ENCODE measurements around the gene NAGK.
"Not testable (repeated sequence)": the region's sequence is repeated elsewhere in the genome, so short reads cannot be mapped to it uniquely, and the experiment has no call there.

NAGK gene

DNA sequence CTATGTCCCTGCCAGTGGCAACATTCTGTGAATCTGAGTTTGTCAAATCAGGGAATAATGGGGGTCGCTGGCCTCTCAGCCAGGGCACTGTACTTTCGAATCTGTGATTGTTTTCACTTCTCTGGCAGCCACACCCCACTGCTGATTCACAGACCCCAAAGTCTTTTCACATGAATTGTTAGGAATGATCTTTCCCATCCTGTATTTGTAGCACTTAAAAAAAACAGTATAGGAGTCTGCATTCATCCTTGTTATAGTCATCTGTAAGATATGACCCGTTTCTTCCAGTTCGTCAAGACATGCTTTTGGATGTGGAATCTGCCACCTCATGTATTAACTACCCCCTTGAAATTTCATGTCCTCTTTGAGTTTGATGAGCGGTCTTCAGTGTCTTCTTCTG lies 928 bp downstream of the NAGK start:
- no peak for DNase-seq (ENCODE audit: low read depth)

DNA sequence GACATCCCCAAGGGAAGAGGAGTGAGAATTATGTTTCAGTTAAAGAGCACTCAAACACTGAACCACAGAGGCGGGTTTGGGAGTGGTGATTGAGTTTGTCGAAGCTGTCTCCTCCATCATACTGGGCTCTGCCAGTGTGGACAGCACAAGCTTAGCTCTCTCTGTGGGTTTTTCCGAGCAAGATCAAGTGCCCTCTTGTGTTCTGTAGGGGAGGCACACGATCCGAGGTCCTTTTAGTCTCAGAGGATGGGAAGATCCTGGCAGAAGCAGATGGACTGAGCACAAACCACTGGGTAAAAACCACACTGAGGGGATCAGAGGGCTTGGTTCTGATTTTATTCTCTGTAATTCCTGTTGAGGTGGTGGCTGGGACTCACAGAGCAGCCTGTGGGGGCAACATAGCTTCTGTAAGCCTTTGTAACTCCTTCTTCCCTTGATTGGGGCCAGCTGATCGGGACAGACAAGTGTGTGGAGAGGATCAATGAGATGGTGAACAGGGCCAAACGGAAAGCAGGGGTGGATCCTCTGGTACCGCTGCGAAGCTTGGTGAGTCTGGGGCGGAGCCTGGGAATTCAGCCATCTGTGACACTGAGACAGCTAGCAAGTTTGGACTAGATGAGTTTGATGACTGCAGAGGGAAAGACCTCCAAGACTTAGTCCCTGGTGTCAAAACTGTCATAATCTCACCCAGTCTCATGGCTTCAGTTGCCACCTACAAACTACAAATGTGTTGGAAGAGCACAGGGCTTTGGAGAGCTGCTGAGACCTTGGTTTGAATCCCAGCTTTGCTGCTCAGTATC lies 2.0 kb downstream of the NAGK start:
- DNase-seq (ENCODE audit: low read depth): no peak

DNA sequence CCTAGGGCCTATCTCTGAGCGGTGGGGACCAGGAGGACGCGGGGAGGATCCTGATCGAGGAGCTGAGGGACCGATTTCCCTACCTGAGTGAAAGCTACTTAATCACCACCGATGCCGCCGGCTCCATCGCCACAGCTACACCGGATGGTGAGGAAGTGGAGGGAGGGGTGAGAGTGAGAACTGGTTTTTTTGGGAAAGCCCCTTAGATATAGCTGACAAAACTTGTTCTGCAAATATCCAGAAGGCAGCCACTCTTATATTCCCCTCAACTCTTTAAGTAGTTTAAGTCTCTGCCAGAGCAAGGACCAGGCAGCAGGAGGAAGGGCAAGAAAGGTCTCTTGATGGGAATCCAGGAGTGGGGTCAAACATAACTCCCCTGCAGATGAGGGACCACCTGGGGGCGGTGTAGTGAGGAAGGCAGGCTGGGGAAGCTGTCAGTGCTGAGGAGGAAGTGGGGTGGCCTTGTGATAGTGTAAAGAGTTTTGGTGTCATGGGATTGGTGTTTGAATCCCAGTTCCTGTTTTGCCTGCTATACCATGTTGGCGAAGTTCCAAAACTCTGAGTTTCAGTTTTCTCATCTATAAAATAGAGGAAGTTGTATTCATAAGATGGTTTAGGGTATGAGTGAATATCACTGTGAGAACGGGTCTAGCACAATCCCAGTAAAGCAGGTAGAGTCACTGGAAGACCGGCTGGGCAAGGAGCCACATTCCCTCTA lies 3.4 kb downstream of the NAGK start:
- DNase-seq (ENCODE audit: low read depth): peak; percentile 43

DNA sequence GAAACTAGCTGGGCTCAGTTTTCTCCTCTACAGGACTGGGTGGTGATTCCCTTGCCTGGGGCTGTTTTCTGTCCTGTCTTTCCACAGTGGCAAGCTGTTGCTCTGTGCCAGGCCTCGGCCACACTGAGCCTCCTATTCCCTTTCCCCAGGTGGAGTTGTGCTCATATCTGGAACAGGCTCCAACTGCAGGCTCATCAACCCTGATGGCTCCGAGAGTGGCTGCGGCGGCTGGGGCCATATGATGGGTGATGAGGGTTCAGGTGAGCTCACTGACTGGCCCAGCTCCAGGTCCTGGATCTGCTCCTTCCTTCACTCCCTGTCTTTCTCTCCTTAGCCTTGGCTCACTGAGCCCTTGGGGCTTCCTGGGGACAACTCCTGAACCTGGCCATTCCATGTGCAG lies 4.0 kb downstream of the NAGK start:
- DNase-seq (ENCODE audit: low read depth): no peak

DNA sequence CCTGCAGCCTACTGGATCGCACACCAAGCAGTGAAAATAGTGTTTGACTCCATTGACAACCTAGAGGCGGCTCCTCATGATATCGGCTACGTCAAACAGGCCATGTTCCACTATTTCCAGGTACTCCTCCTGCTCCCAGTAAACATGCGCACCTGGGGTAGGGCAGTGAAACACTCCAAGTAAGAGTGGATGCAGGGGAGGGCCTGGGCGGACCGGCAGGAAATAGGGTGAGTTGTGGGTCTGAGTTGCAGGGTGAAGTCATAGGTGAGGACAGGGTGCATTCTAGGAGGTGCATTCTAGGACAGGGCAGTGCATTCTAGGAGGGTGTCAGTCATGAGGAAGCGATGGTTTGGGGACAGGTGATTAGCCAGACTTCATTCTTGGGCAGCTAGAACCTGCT lies 5.0 kb downstream of the NAGK start:
- no peak for DNase-seq (ENCODE audit: low read depth)

DNA sequence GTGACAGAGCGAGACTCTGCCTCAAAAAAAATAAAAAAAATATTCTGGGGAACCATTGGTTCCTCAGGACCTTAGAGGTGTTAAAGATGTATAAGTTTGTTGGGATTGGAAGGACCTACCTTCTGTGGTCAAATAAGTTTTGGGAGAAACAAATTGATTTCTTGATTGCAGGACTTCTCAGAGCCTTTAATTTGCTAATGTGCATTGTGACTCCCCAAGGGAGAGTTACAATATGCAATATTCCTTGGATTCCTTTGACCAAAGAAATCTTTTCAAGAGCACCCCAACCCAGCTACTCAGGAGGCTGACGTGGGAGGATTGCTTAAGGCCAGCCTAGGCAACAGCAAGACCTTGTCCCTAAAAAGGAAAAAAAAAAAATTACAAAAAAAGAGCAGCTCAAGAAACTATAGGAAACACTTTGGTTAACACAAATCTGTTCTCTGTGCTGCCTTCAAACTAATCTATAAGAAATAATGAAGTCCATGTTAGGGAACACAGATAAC lies 6.5 kb downstream of the NAGK start:
- no peak for DNase-seq (ENCODE audit: low read depth)

DNA sequence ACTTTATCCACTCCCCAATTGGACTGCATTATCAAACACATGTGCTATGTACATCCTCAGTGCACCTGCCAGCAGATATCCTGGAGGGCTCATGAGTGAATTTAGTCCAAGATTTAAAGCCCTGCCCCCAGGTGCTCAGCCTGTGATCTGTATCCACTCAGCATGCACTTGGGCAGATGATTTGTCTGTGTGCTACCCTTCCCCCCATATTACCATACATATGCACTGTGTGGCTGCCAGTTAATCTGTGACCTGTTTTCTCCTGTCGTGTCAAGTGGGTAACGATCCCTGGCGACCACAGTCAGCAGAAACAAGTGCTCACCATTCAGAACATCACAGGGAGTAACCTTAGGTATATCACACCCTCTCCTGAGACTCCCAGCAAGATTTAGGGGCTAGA lies 10.2 kb downstream of the NAGK start:
- DNase-seq (ENCODE audit: low read depth): no peak

DNA sequence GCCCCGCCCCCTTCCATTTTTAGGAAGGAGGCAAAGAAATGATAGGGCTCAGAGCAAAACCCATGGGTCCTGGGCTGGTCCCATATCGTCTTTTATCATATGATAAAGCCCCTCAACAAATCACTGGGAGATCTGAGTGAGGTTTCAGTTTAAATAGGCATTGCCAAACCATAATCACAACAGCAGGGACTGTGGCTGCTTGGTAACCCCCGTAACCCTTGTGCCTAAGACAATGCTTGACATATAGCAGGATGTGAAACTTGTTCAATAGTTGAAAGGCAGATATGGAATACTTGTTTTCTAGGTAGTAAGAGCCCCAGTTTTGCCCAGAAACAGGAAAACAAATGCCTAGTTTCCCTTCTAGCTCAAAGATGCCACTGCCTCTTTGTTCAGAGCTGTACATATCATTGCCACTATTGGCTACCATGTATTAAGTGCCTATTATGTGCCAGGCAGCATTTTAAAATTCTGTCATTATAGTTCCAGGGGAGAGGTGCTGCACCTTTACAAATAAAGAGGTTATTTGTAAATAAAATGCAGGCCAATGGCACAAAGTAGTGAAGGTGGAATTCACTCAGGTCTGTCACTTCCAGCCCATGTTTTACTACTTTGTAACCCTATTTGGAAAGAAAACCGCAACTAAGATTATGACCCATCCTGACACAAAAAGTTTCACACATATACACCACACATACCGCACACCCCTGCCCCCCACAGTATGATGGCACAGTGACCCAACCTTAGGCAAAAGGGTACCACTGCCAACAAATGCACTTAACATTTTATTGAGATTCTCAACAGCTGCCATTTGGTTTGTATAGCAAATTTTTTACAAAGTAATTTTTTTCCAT lies 14.2 kb downstream of the NAGK start:
- DNase-seq (ENCODE audit: low read depth): no peak

DNA sequence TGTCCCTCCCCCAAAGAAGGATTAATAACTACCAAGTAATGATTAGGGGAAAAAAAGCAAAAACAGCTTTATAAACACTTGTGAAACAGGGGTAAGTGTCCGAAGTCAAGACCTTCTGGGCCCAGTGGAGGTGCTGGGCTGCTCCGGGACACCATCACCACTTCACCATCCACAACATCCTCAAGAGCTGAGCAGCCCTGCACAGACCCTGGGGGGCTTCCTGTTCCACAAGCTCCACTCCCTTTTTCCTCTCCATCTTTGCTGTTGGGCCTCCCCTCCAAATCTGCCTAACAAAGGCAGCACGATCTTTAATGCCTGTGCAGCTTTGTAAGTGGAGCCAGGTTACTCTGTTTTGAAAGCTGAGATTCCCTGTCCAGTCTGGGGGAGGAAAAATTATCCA lies 14.8 kb downstream of the NAGK start:
- not testable (repeated sequence) for DNase-seq (ENCODE audit: low read depth)

DNA sequence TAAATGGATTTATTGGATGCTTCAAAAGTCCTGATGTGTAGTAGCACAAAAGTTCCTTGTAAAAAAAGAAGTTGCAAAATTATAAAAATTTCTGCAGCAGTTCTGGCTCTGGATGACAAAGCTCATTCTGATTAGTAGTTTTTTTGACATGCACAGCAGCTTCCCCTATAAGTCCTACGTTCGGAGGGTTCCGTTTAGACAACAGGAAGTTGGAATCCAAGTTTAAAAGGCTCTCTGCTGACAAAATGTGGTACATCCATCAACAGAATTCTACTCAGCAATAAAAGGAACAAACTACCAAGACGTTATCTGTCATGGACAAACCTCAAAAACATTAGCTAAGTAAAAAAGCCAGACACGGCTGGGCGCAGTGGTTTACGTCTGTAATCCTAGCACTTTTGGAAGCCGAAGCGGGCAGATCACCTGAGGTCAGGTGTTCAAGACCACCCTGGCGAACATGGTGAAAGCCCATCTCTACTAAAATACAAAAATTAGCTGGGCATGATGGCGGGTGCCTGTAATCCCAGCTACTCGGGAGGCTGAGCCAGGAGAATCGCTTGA lies 15.4 kb downstream of the NAGK start:
- DNase-seq (ENCODE audit: low read depth): not testable (repeated sequence)

DNA sequence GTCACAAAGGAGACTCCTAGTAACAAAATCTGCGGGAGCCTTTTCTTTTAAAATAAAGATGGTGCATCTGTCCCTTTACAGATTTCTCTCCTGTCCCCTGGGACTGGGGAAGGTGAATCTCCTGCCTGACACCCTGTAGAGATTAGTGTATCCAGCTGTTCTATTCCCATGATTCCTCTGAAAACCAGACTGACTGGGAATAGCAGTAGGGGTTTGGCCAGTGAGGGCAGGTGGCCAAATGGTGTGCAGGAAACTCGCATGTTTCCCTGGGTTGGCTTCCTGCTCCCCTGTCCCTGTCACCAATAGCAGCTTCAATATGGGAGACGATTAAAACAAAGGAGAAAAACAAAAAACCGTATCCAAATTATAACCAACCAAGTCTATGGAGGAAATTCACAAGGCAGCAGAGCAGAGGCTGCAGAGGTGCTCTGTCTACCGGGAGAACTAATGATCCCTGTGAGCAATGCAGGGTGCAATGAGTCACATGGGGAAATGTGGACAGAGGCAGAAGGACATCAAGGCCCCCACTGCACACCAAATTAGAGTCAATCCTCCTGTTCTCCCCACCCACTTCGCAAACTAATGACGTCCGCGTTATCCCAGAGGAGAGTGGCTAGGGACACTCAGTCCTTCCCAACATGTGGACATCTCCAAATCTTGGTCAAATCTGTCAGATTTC lies 17.0 kb downstream of the NAGK start:
- not testable (repeated sequence) for DNase-seq (ENCODE audit: low read depth)

DNA sequence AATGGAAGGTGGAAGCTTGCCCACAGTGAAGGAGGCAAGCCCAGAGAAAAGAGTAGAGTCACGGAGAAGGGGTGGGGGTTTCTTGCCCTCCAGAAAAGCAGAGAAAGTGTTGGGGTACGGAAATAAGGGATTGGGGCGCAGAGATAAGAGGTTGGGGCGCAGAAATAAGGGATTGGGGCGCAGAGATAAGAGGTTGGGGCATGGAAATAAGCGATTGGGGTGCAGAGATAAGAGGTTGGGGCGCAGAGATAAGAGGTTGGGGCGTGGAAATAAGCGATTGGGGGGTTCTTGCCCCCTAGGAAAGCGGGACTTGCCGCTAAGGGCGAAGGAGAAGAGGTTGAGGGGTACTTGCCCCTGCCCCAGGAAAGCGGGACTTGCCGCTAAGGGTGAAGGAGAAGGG lies 21.0 kb downstream of the NAGK start:
- not testable (repeated sequence) for DNase-seq (ENCODE audit: low read depth)

DNA sequence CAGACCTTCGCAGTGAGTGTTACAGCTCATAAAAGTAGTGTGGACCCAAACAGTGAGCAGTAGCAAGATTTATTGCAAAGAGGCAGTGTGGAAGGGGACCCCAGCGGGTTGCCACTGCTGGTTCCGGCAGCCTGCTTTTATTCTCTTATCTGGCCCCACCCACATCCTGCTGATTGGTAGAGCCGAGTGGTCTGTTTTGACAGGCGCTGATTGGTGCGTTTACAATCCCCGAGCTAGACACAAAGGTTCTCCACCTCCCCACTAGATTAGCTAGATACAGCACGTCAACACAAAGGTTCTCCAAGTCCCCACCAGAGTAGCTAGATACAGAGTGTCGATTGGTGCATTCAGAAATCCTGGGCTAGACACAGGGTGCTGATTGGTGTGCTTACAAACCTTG lies 23.4 kb downstream of the NAGK start:
- DNase-seq (ENCODE audit: low read depth): not testable (repeated sequence)

DNA sequence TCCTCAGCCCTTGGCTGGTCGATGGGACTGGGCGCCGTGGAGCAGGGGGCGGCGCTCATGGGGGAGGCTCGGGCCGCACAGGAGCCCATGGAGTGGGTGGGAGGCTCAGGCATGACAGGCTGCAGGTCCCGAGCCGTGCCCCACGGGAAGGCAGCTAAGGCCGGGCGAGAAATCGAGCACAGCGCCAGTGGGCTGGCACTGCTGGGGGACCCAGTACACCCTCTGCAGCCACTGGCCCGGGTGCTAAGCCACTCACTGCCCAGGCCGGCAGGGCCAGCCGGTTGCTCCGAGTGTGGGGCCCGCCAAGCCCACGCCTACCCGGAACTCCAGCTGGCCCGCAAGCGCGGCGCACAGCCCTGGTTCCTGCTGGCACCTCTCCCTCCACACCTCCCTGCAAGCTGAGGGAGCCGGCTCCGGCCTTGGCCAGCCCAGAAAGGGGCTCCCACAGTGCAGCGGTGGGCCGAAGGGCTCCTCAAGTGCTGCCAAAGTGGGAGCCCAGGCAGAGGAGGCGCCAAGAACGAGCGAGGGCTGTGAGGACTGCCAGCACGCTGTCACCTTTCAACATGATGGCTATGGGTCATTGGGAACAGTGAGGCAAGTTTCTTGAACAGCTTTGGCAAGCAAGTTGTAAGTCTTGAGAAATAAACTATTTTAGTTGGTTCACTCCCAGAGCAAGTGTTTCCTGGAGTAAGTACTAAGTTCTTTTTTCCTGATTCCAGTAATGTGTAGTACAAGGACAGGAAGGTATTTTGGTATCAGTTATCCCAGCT lies 24.2 kb downstream of the NAGK start:
- not testable (repeated sequence) for DNase-seq (ENCODE audit: low read depth)

DNA sequence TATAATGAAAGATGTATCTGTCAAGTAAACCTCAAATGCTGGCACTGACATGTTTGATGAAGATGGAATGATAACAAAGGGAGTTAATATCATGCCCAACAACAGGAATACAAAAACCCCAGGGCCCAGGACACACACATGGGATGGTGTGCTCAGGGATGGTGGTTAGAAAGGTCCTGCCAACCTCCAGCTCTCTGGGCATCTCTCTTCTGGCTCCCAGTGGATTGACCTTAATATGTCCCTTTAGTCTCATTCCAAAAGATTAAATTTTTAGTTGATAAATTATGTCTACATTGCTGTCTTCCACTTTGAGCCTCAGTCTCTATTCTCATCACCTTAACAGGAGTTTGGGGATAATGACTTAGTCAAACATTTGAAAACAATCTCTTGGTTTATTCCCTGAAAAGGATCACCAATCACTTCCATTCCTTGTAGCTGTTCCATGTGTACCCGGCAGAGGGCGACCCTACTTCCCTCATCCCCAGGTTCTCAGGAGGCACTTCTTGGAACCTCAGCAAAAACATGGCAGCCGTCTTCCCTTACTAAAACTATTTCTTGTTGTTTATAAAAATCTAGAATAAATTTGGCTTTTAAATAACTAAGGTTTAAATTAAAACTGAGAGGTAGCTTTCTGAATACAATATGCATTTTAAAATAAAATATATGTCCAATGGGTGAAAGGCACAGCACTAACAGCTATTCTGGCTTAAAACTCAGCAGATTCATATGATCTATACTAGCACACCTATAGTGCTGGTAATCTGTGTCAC lies 31.9 kb downstream of the NAGK start:
- peak; percentile 15 for DNase-seq (ENCODE audit: low read depth)

DNA sequence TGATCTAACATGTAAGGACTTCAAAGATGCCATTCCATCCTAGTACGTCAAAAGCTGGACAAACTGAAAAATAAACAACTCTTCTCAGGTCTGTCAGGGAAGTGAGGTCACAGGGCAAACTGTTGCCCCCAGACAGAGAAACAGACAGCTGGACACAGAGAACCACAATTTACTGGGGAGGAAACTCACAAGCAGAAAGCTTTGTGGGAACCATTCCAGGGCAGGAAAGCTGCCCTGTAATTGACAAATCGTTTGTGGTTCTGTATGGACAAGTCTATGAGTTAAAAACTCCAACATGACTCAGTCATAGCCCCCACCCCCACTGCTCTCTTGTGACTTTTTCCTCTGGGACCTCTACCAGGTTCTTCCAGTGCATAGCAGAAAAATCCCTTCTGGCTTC lies 33.2 kb downstream of the NAGK start:
- no peak for DNase-seq (ENCODE audit: low read depth)

DNA sequence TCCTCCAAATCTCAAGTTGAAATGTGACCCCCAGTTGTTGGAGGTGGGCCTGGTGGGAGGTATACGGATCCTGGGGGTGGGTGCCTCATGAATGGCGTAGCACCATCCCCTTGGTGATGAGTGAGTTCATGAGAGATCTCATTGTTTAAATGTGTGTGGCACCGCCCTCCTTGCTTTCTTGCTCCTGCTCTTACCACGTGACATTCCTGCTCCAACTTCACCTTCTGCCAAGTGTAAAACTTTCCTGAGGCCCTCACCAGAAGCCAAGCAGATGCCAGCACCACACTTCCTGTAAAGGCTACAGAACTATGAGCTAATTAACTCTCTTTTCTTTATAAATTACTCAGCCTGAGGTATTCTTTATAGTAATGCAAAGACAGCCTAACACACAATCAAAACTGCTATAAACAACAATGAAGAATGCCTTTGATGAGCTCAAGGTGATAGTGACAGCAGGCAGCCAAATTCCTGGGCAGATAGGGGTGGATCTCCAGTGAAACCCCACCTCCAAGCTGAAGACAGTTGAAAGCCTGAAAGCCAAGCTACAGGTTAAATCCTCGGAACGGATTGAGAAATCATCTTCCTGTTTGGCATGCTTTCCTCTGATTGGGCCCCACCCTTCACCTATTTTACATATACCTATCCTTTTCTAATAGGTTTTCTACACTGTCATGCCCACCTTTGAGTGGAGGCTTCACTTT lies 34.7 kb downstream of the NAGK start:
- no peak for DNase-seq (ENCODE audit: low read depth)

DNA sequence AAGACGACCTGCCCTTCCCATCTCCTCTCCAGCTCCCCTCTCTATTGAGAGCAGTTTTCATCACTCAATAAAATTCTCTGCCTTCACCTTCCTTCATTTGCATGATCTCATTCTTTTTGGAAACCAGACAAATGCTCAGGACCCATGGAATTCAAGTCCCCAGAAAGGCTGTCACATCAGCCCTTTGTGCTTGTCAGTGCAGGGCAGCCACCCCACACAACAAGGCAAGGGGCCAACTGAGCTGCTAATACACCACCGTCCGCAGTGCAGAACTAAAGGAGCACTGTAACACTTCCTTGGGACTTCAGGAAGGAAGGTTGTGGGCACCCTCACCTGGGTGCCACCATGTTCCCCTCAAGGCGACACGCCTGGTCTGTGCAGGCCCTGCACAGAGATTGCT lies 35.4 kb downstream of the NAGK start:
- DNase-seq (ENCODE audit: low read depth): no peak

DNA sequence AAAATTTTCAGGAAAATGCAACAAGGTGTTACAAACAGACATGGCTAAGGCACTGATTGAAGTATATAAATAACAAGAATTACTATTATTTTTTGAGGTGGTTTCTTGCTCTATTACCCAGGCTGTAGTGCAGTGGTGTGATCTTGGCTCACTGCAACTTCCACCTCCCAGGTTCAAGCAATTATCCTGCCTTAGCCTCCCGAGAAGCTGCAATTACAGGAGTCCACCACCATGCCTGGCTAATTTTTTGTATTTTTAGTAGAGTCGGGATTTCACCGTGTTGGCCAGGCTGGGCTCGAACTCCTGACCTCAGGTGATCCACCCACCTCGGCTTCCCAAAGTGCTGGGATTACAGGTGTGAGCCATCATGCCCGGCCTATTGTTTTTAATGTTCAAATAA lies 38.0 kb downstream of the NAGK start:
- not testable (repeated sequence) for DNase-seq (ENCODE audit: low read depth)

Measured in T follicular helper cell (primary cell).